ENCODE data around the gene UVRAG.

UVRAG gene

GRCh38 chr11:75899806-75900205 is 84.8 kb downstream of the UVRAG start:
- H3K9ac ChIP-seq: no peak overlapping the region
- H3K36me3 ChIP-seq (ENCODE audit: insufficient read depth): no peaks in the 10 kb centered on the region
- H4K20me1 ChIP-seq (ENCODE audit: insufficient read depth): no peaks in the 10 kb centered on the region
- no peak overlapping the region for H2AFZ ChIP-seq (ENCODE audit: low read depth)
- no peak overlapping the region for H3K27ac ChIP-seq
- no peaks in the 10 kb centered on the region for H3K27me3 ChIP-seq (ENCODE audit: insufficient read depth, low read depth)
- H3K4me2 ChIP-seq: no peak overlapping the region
- H3K4me3 ChIP-seq (IDR thresholded peaks at IDR 0.05; ENCODE audit: insufficient read depth, low read depth, low read length): no peak overlapping the region
- peaks cover 4% of the 10 kb centered on the region for H3K4me1 ChIP-seq (ENCODE audit: low read depth, poor library complexity, severe bottlenecking)
- no peak for TF ChIP-seq CTCF (conservative IDR thresholded peaks at IDR 0.05; ENCODE audit: low read depth, low read length)
- no peaks in the 10 kb centered on the region for H3K79me2 ChIP-seq (ENCODE audit: insufficient read depth, low read depth)

- Histone ChIP-seq H3K4me2 (no peak overlapping the region), H4K20me1 (ENCODE audit: insufficient read depth) (no peaks in the 10 kb centered on the region), H3K27me3 (ENCODE audit: insufficient read depth, low read depth) (no peaks in the 10 kb centered on the region), H3K9ac (no peak overlapping the region), H3K4me1 (ENCODE audit: low read depth, poor library complexity, severe bottlenecking) (peaks cover 4% of the 10 kb centered on the region), H3K79me2 (ENCODE audit: insufficient read depth, low read depth) (no peaks in the 10 kb centered on the region), H3K27ac (no peak overlapping the region), H2AFZ (ENCODE audit: low read depth) (no peak overlapping the region), H3K36me3 (ENCODE audit: insufficient read depth) (no peaks in the 10 kb centered on the region), H3K4me3 (IDR thresholded peaks at IDR 0.05; ENCODE audit: insufficient read depth, low read depth, low read length) (no peak overlapping the region)
- TF ChIP-seq CTCF (conservative IDR thresholded peaks at IDR 0.05; ENCODE audit: low read depth, low read length): no peak
Measured at GRCh38 chr11:75900848-75901247, 85.8 kb downstream of the UVRAG start.

- Histone ChIP-seq H2AFZ (ENCODE audit: low read depth) (no peak overlapping the region), H3K27me3 (ENCODE audit: insufficient read depth, low read depth) (no peaks in the 10 kb centered on the region), H3K4me2 (no peak overlapping the region), H3K36me3 (ENCODE audit: insufficient read depth) (no peaks in the 10 kb centered on the region), H3K9ac (no peak overlapping the region), H3K79me2 (ENCODE audit: insufficient read depth, low read depth) (0 out of 2 replicates have a peak, but pooled peaks cover 3% of the 10 kb centered on the region), H3K27ac (no peak overlapping the region), H3K4me3 (IDR thresholded peaks at IDR 0.05; ENCODE audit: insufficient read depth, low read depth, low read length) (no peak overlapping the region), H4K20me1 (ENCODE audit: insufficient read depth) (no peaks in the 10 kb centered on the region), H3K4me1 (ENCODE audit: low read depth, poor library complexity, severe bottlenecking) (peaks cover 3% of the 10 kb centered on the region)
- no peak for TF ChIP-seq CTCF (conservative IDR thresholded peaks at IDR 0.05; ENCODE audit: low read depth, low read length)
Measured at GRCh38 chr11:75902631-75903030, 87.6 kb downstream of the UVRAG start.

GRCh38 chr11:75903276-75903675 is 88.3 kb downstream of the UVRAG start:
- peaks cover 10% of the 10 kb centered on the region for H3K4me1 ChIP-seq (ENCODE audit: low read depth, poor library complexity, severe bottlenecking)
- no peak overlapping the region for H3K27ac ChIP-seq
- H3K36me3 ChIP-seq (ENCODE audit: insufficient read depth): no peaks in the 10 kb centered on the region
- no peaks in the 10 kb centered on the region for H4K20me1 ChIP-seq (ENCODE audit: insufficient read depth)
- TF ChIP-seq CTCF (conservative IDR thresholded peaks at IDR 0.05; ENCODE audit: low read depth, low read length): no peak
- H3K9ac ChIP-seq: no peak overlapping the region
- no peaks in the 10 kb centered on the region for H3K27me3 ChIP-seq (ENCODE audit: insufficient read depth, low read depth)
- H3K4me3 ChIP-seq (IDR thresholded peaks at IDR 0.05; ENCODE audit: insufficient read depth, low read depth, low read length): no peak overlapping the region
- H3K4me2 ChIP-seq: no peak overlapping the region
- peaks cover 9% of the 10 kb centered on the region; the same call in 1 of the 2 replicates for H3K79me2 ChIP-seq (ENCODE audit: insufficient read depth, low read depth)
- H2AFZ ChIP-seq (ENCODE audit: low read depth): no peak overlapping the region
